Measurements from ENCODE around the gene ZER1. TPM values are rescaled to one million over a fixed set of nuclear protein-coding genes. Genes with fewer than 3 reads are reported as not detected.
A peak's percentile ranks its signal among the peaks of the same experiment; 100 is the strongest.

ZER1 gene
- total RNA-seq, 1 donor from 2014 or later = 45.5 TPM

DNA sequence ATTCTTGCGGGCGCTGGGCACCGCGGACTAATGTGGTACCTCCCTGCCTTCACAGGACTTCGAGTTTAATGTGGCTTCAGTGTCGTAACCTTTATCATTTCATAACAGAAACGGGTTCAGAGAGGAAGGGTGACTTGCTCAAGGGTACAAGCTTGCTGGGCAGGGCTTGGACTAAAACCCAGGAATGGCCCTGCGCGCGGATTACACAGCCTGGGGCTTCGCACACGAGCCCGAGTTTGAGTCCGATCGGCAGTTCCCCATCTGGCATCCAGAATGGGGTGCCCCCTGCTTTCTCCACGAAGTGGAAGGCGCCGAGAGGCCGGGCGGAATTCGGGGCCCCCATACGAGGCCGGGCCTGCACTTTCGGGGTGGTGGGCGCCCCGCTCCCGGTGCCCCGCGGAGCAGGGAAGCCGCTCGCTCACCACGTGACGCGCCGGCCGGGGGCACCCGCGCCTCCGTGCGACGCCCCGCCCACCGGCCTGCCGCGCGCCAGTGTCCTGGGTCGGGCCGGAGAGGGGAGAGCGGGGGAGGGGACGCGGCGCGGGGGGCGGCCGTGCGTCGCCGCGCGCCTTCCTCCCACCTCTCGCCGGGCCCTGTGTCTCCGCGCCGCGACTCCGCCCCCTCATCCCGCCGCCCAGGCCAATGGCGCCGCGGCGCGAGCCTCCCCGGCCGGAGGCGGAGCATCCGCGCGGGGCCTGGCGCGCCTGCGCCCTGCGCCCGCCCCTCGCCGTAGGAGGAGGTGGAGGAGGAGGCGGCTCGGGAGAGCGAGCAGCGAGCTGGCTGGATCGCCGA is 83.0 kb downstream of the ZER1 start, which contains the start of gene SET:
Gene SET (plus strand): TSS at position 722 of the 792 bp plus-strand sequence. CDS start 361 bp downstream, outside the sequence.
- Histone ChIP-seq H3K4me1 (peaks cover 61% of the 10 kb centered on the region), H3K36me3 (peaks cover 28% of the 10 kb centered on the region), H3K27me3 (ENCODE audit: low read depth) (no peaks in the 10 kb centered on the region), H3K9me3 (no peaks in the 10 kb centered on the region), H3K27ac (peak within 1 kb of the TSS; percentile 96), H3K4me3 (peak within 1 kb of the TSS; percentile 78)
- peak; percentile 97 for DNase-seq
- intact Hi-C loops (cut with DNase I) = no loop called here
- ATAC-seq = peak; percentile 93 to 95
- TF ChIP-seq, protein P1, sequence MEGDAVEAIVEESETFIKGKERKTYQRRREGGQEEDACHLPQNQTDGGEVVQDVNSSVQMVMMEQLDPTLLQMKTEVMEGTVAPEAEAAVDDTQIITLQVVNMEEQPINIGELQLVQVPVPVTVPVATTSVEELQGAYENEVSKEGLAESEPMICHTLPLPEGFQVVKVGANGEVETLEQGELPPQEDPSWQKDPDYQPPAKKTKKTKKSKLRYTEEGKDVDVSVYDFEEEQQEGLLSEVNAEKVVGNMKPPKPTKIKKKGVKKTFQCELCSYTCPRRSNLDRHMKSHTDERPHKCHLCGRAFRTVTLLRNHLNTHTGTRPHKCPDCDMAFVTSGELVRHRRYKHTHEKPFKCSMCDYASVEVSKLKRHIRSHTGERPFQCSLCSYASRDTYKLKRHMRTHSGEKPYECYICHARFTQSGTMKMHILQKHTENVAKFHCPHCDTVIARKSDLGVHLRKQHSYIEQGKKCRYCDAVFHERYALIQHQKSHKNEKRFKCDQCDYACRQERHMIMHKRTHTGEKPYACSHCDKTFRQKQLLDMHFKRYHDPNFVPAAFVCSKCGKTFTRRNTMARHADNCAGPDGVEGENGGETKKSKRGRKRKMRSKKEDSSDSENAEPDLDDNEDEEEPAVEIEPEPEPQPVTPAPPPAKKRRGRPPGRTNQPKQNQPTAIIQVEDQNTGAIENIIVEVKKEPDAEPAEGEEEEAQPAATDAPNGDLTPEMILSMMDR (IDR thresholded peaks at IDR 0.05) = no peak

DNA sequence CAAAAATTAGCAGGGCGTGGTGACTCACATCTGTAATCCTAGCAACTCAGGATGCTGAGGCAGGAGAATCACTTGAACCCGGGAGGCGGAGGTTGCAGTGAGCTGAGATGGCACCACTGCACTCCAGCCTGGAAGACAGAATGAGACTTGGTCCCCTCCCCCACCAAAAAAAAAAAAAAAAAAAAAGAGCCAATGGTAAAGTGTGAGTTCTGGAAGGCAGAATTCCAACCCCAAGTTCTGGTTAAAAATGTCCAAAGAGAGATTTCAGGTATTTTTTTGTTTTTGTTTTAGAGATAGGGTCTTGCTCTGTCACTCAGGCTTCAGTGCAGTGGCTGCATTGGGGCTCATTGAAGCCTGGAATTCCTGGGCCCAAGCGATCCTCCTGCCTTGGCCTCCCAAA is 84.3 kb downstream of the ZER1 start:
- Histone ChIP-seq H3K4me1 (peaks cover 74% of the 10 kb centered on the region), H3K4me3 (no peak overlapping the region), H3K27me3 (ENCODE audit: low read depth) (no peaks in the 10 kb centered on the region), H3K27ac (peak overlapping the region; percentile 96), H3K36me3 (peaks cover 15% of the 10 kb centered on the region), H3K9me3 (no peaks in the 10 kb centered on the region)
- intact Hi-C loops (cut with DNase I) = no loop called here
- ATAC-seq (no peak), DNase-seq (no peak)
- TF ChIP-seq, protein P1 (IDR thresholded peaks at IDR 0.05) = no peak

DNA sequence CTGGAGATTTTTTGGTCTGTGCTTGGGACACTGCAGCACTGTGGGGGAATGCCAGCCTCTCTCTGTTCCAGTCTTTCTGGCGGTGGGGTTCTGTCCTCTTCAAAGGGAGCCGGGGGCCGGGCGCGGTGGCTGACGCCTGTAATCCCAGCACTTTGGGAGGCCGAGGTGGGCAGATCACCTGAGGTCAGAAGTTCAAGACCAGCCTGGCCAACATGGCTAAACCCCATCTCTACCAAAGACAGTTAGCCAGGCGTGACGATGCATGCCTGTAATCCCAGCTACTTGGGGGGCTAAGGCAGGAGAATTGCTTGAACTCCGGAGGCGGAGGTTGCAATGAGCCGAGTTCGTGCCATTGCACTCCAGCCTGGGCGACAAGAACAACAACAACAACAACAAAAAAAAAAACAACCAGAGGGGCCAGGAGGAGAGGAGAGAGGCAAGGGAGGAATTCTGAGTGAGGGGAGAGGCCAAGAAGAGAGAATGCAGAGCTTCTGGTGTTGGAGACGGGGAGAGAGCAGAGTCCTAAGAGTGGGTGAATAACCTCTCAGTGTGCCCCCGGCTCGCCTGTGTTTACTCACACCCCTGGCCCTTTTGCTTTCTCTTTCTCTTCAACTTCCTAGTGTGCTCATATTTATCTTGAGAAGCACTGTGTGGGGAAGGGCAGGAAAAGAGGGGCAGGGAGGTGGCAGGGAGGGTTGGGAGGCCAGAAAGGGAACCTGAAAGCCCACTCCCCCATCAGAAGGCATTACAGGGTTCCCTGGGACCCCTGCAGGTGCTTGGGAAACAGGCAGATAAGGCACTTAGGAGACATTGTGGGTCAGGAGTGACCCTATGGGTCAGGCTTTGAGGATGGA is 85.9 kb downstream of the ZER1 start:
- intact Hi-C loops (cut with DNase I) = no loop called here

DNA sequence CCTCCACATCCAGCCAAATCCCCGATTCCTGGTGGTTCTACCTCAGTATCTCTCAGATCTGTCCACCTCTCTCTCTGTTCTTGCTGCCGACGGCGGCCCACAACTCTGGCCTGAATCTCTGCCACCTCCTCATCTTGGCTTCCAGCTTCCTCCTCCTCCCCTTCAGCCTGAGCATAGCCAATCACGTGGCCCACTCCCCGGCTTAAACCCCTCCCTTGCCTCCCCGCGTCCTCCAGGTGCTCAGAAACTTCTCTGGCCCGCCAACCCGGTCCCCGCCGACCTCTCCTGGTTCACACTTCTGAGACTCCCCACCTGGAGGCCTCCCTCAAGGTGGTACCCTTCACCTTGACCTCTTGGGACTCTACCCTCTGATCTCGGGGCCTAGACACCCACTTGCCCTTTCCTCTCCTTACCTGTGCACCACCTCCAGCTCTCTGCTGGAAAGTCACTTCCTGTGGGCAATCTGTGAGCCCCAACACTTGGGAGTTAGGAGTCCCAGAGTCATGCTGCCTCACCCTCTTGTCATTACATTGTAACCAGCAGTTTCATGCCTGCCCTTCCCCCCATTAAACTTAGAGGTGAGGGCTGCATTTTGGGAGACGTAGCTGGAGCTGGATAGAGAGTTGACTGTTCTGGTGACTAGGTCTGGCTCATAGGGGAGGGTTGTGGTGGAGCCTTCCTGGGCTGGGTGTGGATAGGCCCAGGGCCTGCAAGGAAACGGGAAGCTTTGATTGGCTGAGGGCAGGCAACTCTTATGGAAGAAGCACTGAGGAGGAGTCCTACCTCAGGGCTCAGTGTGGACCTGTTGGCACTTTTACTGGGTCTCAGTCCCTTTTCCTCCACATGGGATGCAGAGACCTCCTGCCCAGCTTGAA is 87.2 kb downstream of the ZER1 start:
- H3K27ac ChIP-seq = peak overlapping the region; percentile 89
- no peaks in the 10 kb centered on the region for H3K36me3 ChIP-seq
- H3K9me3 ChIP-seq = no peaks in the 10 kb centered on the region
- H3K27me3 ChIP-seq (ENCODE audit: low read depth) = no peaks in the 10 kb centered on the region
- H3K4me1 ChIP-seq = peaks cover 57% of the 10 kb centered on the region
- peak; percentile 81 to 87 for ATAC-seq
- intact Hi-C loops (cut with DNase I) = no loop called here
- DNase-seq = peak; percentile 91
- TF ChIP-seq, protein P1 (IDR thresholded peaks at IDR 0.05) = no peak
- H3K4me3 ChIP-seq = peak overlapping the region; percentile 79

More for the DNA sequence above, 85.9 kb downstream of the ZER1 start:
- TF ChIP-seq, protein P1 (IDR thresholded peaks at IDR 0.05) = no peak
- Histone ChIP-seq H3K36me3 (no peaks in the 10 kb centered on the region), H3K9me3 (no peaks in the 10 kb centered on the region), H3K27ac (peak overlapping the region; percentile 89), H3K27me3 (ENCODE audit: low read depth) (no peaks in the 10 kb centered on the region), H3K4me1 (peaks cover 63% of the 10 kb centered on the region), H3K4me3 (peak overlapping the region; percentile 41)
- DNase-seq (peak; percentile 57), ATAC-seq (no peak)

DNA sequence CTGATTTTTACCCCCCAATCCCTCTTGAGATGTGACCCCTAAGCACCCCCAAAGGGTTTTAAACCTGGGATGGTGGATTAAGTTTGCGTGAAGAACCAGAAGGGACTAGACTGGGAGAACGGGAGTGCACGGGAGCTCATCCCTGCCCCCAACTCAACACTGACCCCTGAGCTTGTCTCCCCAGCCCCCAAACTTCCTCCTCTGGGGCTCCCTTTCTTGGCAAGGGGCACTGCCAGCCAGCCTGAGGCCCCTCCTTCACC is 87.7 kb downstream of the ZER1 start:
- H3K9me3 ChIP-seq = no peaks in the 10 kb centered on the region
- peak in 1 of 2 donors; percentile 1 for ATAC-seq

More for the DNA sequence above, 87.7 kb downstream of the ZER1 start:
- no peaks in the 10 kb centered on the region for H3K27me3 ChIP-seq (ENCODE audit: low read depth)
- intact Hi-C loops (cut with DNase I) = no loop called here
- TF ChIP-seq, protein P1 (IDR thresholded peaks at IDR 0.05) = no peak
- H3K4me1 ChIP-seq = peaks cover 57% of the 10 kb centered on the region
- H3K4me3 ChIP-seq = peak overlapping the region; percentile 79
- no peak for DNase-seq
- no peaks in the 10 kb centered on the region for H3K36me3 ChIP-seq
- peak overlapping the region; percentile 89 for H3K27ac ChIP-seq

Measured in lower lobe of right lung (tissue), 2 donors.